ENCODE data around the gene RAB30.

The RAB30 gene

DNA sequence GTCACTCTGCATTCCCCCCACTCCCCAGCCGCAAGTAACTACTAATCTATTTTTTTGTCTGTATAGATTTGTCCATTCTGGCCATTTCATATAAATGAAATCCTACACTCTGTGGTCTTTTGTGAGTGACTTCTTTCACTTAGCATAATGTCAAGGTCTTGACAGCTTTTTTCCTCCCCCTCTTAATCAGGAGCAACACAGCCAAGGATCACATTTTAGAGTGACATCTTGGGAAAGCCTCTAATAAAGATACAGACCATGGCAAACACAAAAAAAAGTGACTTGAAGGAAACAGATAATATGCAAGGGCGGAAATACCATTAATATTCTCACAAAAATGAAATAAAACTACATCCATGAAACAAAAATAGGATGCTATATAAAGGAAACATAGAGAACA is 43.9 kb downstream of the RAB30 start:
- no peaks in the 10 kb centered on the region for H3K36me3 ChIP-seq (ENCODE audit: control insufficient read depth, insufficient read depth, low read length)
- no peaks in the 10 kb centered on the region for H3K27me3 ChIP-seq (ENCODE audit: control insufficient read depth, insufficient read depth, low read length)
- H3K9ac ChIP-seq (ENCODE audit: low read length) = no peak overlapping the region
- peaks cover 11% of the 10 kb centered on the region for H3K4me1 ChIP-seq (ENCODE audit: control insufficient read depth, insufficient read depth, low read length)
- H3K4me3 ChIP-seq (ENCODE audit: low read length) = no peak overlapping the region
- H3K27ac ChIP-seq (ENCODE audit: low read depth, low read length) = no peak overlapping the region

GRCh38 chr11:83027289-83027688 is 44.4 kb downstream of the RAB30 start:
- Histone ChIP-seq H3K27ac (ENCODE audit: low read depth, low read length) (no peak overlapping the region), H3K4me1 (ENCODE audit: control insufficient read depth, insufficient read depth, low read length) (peaks cover 9% of the 10 kb centered on the region), H3K27me3 (ENCODE audit: control insufficient read depth, insufficient read depth, low read length) (no peaks in the 10 kb centered on the region), H3K9ac (ENCODE audit: low read length) (no peak overlapping the region), H3K36me3 (ENCODE audit: control insufficient read depth, insufficient read depth, low read length) (no peaks in the 10 kb centered on the region), H3K4me3 (ENCODE audit: low read length) (no peak overlapping the region)

DNA sequence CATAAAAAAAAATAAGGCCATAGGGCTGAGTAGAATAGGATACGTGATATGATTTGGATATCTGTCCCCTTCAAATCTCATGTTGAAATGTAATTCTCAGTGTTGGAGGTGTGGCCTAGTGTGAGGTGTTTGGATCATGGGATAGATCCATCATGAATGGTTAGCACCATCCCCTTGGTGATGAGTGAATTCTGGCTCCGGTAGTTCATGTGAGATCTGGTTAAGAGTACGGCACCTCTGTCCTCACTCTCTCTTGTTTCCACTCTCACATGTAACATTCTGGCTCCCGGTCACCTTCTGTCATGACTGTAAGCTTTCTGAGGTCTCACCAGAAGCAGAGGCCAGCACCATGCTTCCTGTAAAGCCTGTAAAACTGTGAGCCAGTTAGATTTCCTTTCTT is 45.5 kb downstream of the RAB30 start:
- Histone ChIP-seq H3K27ac (ENCODE audit: low read depth, low read length) (no peak overlapping the region), H3K27me3 (ENCODE audit: control insufficient read depth, insufficient read depth, low read length) (no peaks in the 10 kb centered on the region), H3K4me1 (ENCODE audit: control insufficient read depth, insufficient read depth, low read length) (no peaks in the 10 kb centered on the region), H3K4me3 (ENCODE audit: low read length) (no peak overlapping the region), H3K9ac (ENCODE audit: low read length) (no peak overlapping the region), H3K36me3 (ENCODE audit: control insufficient read depth, insufficient read depth, low read length) (no peaks in the 10 kb centered on the region)

GRCh38 chr11:83025267-83025704 is 46.4 kb downstream of the RAB30 start:
- Histone ChIP-seq H3K36me3 (ENCODE audit: control insufficient read depth, insufficient read depth, low read length) (no peaks in the 10 kb centered on the region), H3K27me3 (ENCODE audit: control insufficient read depth, insufficient read depth, low read length) (no peaks in the 10 kb centered on the region), H3K4me1 (ENCODE audit: control insufficient read depth, insufficient read depth, low read length) (no peaks in the 10 kb centered on the region), H3K27ac (ENCODE audit: low read depth, low read length) (no peak overlapping the region), H3K4me3 (ENCODE audit: low read length) (no peak overlapping the region), H3K9ac (ENCODE audit: low read length) (no peak overlapping the region)

DNA sequence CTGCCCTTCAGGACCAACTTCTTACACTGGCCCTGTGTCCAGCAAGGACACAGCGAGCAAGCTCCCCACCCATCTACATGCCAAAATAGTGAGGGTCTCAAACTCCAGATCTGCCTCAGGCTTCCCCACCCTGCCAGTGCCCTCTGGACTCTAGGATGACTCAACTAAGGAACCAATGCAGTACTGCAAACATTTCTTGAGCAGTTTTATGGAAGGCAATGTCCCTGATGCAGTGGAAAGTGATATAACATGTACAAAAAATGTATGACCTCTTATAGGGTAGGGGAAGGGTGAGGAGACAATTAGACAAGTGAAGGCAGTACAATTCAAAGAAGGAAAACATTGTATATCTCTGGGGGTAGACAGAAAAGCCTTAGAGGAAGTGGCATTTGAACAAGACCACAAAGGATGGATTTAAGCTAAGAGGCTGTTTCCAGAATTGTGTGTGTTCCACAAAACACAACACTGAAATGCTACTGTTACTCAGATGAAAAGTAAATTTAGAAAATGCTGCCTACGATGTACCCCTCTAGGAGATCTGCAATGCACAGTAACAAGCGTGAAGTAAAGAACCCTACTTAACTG is 47.3 kb downstream of the RAB30 start:
- no peak overlapping the region for H3K4me3 ChIP-seq (ENCODE audit: low read length)
- H3K27me3 ChIP-seq (ENCODE audit: control insufficient read depth, insufficient read depth, low read length) = no peaks in the 10 kb centered on the region
- H3K4me1 ChIP-seq (ENCODE audit: control insufficient read depth, insufficient read depth, low read length) = no peaks in the 10 kb centered on the region
- H3K27ac ChIP-seq (ENCODE audit: low read depth, low read length) = no peak overlapping the region
- no peaks in the 10 kb centered on the region for H3K36me3 ChIP-seq (ENCODE audit: control insufficient read depth, insufficient read depth, low read length)
- H3K9ac ChIP-seq (ENCODE audit: low read length) = no peak overlapping the region

DNA sequence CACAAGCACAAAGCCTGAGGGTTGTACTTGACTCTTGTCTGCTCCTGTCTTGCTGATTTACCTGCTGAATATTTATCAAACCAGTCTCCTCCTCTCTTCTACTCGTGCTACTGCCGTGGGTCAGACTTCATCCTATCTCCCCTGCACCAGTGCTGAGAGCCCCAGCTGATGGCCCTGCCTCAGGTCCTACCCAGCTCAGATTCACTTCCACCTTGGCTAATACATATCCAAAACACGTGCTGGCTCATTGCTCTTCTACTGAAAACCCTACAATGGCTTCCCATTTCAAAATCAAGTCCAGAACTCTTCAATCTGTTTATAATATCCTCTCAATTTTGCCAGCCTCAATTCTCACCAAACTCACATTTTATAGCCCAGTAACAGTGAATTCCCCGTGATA is 48.3 kb downstream of the RAB30 start:
- no peak overlapping the region for H3K4me3 ChIP-seq (ENCODE audit: low read length)
- H3K36me3 ChIP-seq (ENCODE audit: control insufficient read depth, insufficient read depth, low read length) = no peaks in the 10 kb centered on the region
- no peaks in the 10 kb centered on the region for H3K4me1 ChIP-seq (ENCODE audit: control insufficient read depth, insufficient read depth, low read length)
- H3K9ac ChIP-seq (ENCODE audit: low read length) = no peak overlapping the region
- no peak overlapping the region for H3K27ac ChIP-seq (ENCODE audit: low read depth, low read length)
- H3K27me3 ChIP-seq (ENCODE audit: control insufficient read depth, insufficient read depth, low read length) = no peaks in the 10 kb centered on the region

DNA sequence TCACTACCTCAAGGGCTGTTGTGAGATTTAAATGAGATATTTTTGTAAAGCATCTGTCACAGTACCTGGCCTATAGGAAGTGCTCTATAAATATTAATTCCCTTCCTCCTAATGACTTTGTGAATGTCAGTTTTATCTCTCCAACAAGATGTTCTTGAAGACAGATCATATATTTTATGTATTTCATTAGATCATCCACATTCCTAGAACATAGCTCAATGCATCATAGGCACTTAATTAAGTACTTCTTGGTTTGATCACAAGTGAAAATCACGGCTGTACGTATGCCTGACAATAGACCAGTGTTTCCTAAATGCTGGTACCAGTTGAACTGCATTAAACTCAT is 49.9 kb downstream of the RAB30 start:
- Histone ChIP-seq H3K4me3 (ENCODE audit: low read length) (no peak overlapping the region), H3K27me3 (ENCODE audit: control insufficient read depth, insufficient read depth, low read length) (no peaks in the 10 kb centered on the region), H3K27ac (ENCODE audit: low read depth, low read length) (no peak overlapping the region), H3K9ac (ENCODE audit: low read length) (no peak overlapping the region), H3K36me3 (ENCODE audit: control insufficient read depth, insufficient read depth, low read length) (no peaks in the 10 kb centered on the region), H3K4me1 (ENCODE audit: control insufficient read depth, insufficient read depth, low read length) (no peaks in the 10 kb centered on the region)

DNA sequence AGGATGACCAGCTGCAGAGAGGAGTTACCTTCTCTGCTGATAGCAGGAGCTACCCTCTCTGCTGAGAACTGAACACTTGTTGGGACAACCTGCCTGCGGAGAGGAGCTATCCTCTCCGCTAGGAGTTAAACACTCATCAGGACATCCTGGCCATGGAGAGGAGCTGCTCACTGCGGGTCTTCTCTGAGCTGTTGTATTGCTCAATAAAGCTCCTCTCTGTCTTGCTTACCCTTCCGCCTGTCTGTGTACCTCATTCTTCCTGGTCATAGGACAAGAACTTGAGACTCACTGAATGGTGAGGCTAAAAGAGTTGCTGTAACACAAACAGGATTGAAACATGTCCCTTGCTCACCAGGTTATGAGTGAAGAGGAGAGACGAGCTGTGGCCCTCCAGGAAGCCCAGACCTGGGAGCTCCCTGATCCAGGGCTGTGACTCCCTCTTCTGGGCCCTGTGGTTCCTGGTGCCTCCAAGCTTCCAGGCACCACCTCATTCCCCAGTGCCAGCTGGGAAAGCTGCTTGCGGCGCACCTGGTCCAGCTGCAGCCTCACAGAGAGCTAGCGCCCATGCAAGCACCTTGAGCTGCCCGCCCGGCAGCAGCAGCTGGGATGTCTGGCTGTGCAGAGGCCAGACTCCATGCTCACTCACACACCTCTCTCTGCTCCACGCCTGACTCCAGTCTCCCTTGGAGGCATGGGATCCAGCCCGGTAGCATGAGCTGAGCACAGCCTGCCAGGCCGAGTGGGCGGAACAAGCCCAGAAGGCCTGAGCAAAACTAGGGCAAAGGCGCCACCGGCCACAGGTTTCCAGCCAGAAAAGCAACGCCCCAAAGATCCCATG is 50.5 kb downstream of the RAB30 start:
- Histone ChIP-seq H3K4me3 (ENCODE audit: low read length) (no peak overlapping the region), H3K4me1 (ENCODE audit: control insufficient read depth, insufficient read depth, low read length) (no peaks in the 10 kb centered on the region), H3K36me3 (ENCODE audit: control insufficient read depth, insufficient read depth, low read length) (no peaks in the 10 kb centered on the region), H3K9ac (ENCODE audit: low read length) (no peak overlapping the region), H3K27me3 (ENCODE audit: control insufficient read depth, insufficient read depth, low read length) (no peaks in the 10 kb centered on the region), H3K27ac (ENCODE audit: low read depth, low read length) (no peak overlapping the region)

GRCh38 chr11:83019888-83020579 is 51.7 kb downstream of the RAB30 start:
- no peak overlapping the region for H3K27ac ChIP-seq (ENCODE audit: low read depth, low read length)
- no peak overlapping the region for H3K4me3 ChIP-seq (ENCODE audit: low read length)
- H3K27me3 ChIP-seq (ENCODE audit: control insufficient read depth, insufficient read depth, low read length) = no peaks in the 10 kb centered on the region
- no peaks in the 10 kb centered on the region for H3K36me3 ChIP-seq (ENCODE audit: control insufficient read depth, insufficient read depth, low read length)
- no peak overlapping the region for H3K9ac ChIP-seq (ENCODE audit: low read length)
- no peaks in the 10 kb centered on the region for H3K4me1 ChIP-seq (ENCODE audit: control insufficient read depth, insufficient read depth, low read length)

- no peak overlapping the region for H3K9ac ChIP-seq (ENCODE audit: low read length)
- no peak overlapping the region for H3K27ac ChIP-seq (ENCODE audit: low read depth, low read length)
- H3K36me3 ChIP-seq (ENCODE audit: control insufficient read depth, insufficient read depth, low read length) = no peaks in the 10 kb centered on the region
- H3K27me3 ChIP-seq (ENCODE audit: control insufficient read depth, insufficient read depth, low read length) = no peaks in the 10 kb centered on the region
- H3K4me1 ChIP-seq (ENCODE audit: control insufficient read depth, insufficient read depth, low read length) = peaks cover 3% of the 10 kb centered on the region
- no peak overlapping the region for H3K4me3 ChIP-seq (ENCODE audit: low read length)
Measured at GRCh38 chr11:83014951-83015350, 56.7 kb downstream of the RAB30 start.

GRCh38 chr11:83012168-83013067 is 59.3 kb downstream of the RAB30 start:
- Histone ChIP-seq H3K27ac (ENCODE audit: low read depth, low read length) (no peak overlapping the region), H3K9ac (ENCODE audit: low read length) (no peak overlapping the region), H3K36me3 (ENCODE audit: control insufficient read depth, insufficient read depth, low read length) (no peaks in the 10 kb centered on the region), H3K4me3 (ENCODE audit: low read length) (no peak overlapping the region), H3K4me1 (ENCODE audit: control insufficient read depth, insufficient read depth, low read length) (peaks cover 3% of the 10 kb centered on the region), H3K27me3 (ENCODE audit: control insufficient read depth, insufficient read depth, low read length) (no peaks in the 10 kb centered on the region)
